ENCODE measurements around the gene KIRREL3.
A peak's percentile ranks its signal among the peaks of the same experiment; 100 is the strongest.

DNA sequence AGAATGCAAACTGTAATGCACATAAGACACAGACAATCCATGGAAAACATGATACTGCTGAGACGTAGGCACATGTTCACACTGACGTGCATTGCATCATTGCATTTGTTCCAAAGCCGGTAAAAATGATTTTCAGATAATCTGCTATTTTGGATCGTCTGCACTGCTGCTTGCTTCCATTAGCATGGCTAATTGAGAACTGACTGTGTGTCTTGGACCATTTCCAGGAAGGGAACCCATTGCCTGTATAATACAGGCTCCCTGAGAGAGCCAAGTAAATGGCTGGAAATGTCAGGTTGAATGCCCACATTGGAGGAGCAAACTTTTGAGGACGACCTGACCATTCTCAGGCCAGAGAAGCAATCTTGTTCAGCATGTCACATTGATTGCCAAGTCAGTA, 340.2 kb downstream of the KIRREL3 start:
- TF ChIP-seq, protein P1, sequence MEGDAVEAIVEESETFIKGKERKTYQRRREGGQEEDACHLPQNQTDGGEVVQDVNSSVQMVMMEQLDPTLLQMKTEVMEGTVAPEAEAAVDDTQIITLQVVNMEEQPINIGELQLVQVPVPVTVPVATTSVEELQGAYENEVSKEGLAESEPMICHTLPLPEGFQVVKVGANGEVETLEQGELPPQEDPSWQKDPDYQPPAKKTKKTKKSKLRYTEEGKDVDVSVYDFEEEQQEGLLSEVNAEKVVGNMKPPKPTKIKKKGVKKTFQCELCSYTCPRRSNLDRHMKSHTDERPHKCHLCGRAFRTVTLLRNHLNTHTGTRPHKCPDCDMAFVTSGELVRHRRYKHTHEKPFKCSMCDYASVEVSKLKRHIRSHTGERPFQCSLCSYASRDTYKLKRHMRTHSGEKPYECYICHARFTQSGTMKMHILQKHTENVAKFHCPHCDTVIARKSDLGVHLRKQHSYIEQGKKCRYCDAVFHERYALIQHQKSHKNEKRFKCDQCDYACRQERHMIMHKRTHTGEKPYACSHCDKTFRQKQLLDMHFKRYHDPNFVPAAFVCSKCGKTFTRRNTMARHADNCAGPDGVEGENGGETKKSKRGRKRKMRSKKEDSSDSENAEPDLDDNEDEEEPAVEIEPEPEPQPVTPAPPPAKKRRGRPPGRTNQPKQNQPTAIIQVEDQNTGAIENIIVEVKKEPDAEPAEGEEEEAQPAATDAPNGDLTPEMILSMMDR (conservative IDR thresholded peaks at IDR 0.05; ENCODE audit: low read depth, low read length) = no peak
- no peak for TF ChIP-seq MXI1 (IDR thresholded peaks at IDR 0.05; ENCODE audit: borderline replicate concordance, low read depth, low read length)
- no peak for TF ChIP-seq RCOR1 (IDR thresholded peaks at IDR 0.05; ENCODE audit: insufficient replicate concordance, low read length)
- no peak for TF ChIP-seq BHLHE40 (IDR thresholded peaks at IDR 0.05; ENCODE audit: low read depth, low read length)
- no peak for TF ChIP-seq RAD21 (IDR thresholded peaks at IDR 0.05; ENCODE audit: low read length)
- TF ChIP-seq POLR2A (IDR thresholded peaks at IDR 0.05; ENCODE audit: low read depth, low read length) = no peak
- TF ChIP-seq, protein P2, sequence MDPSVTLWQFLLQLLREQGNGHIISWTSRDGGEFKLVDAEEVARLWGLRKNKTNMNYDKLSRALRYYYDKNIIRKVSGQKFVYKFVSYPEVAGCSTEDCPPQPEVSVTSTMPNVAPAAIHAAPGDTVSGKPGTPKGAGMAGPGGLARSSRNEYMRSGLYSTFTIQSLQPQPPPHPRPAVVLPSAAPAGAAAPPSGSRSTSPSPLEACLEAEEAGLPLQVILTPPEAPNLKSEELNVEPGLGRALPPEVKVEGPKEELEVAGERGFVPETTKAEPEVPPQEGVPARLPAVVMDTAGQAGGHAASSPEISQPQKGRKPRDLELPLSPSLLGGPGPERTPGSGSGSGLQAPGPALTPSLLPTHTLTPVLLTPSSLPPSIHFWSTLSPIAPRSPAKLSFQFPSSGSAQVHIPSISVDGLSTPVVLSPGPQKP (IDR thresholded peaks at IDR 0.05; ENCODE audit: borderline replicate concordance, low read depth, low read length) = no peak
- TF ChIP-seq CEBPB (IDR thresholded peaks at IDR 0.05; ENCODE audit: low read depth, low read length) = 0 out of 2 replicates have a peak, but pooled peaks have one; percentile 9
- no peak for TF ChIP-seq NFE2L2 (IDR thresholded peaks at IDR 0.05; ENCODE audit: low read depth, low read length)
- TF ChIP-seq, protein P3, sequence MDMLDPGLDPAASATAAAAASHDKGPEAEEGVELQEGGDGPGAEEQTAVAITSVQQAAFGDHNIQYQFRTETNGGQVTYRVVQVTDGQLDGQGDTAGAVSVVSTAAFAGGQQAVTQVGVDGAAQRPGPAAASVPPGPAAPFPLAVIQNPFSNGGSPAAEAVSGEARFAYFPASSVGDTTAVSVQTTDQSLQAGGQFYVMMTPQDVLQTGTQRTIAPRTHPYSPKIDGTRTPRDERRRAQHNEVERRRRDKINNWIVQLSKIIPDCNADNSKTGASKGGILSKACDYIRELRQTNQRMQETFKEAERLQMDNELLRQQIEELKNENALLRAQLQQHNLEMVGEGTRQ (IDR thresholded peaks at IDR 0.05; ENCODE audit: low read depth, low read length) = no peak

All from IMR-90 (cell line).